GM12878 (cell line): Measurements from ENCODE around the gene CDC37. TPM values are rescaled to one million over a fixed set of nuclear protein-coding genes. Genes with fewer than 3 reads are reported as not detected.

Experiments
- CBFB ChIP-seq: IDR thresholded peaks from 2 replicates; pipeline ENCODE4 v1.6.1; 2016; ENCODE audit warnings: antibody characterized with exemption, low read depth
- CHD1 ChIP-seq: IDR thresholded peaks from 2 replicates; pipeline ENCODE4 v1.6.1; 2012; ENCODE audit warnings: low read depth, low read length, improper control_type of control experiment
- CREB1 ChIP-seq: IDR thresholded peaks from 2 replicates; pipeline ENCODE4 v1.6.1; 2012; ENCODE audit warnings: low read depth, mild to moderate bottlenecking, inconsistent platforms
- CUX1 ChIP-seq: IDR thresholded peaks from 2 replicates; pipeline ENCODE4 v1.6.1; 2012; ENCODE audit warnings: improper control_type of control experiment, low read depth, low read length; ENCODE audit not compliant: insufficient replicate concordance
- GATAD2B ChIP-seq: fragments of 450-650 bp; conservative IDR thresholded peaks from 2 replicates; pipeline ENCODE4 v1.6.1; 2017; ENCODE audit warnings: low read depth, mild to moderate bottlenecking, moderate library complexity
- HCFC1 ChIP-seq: fragments of 150-350 bp; IDR thresholded peaks from 2 replicates; pipeline ENCODE4 v1.6.1; 2014; ENCODE audit warnings: low read length
- HDAC2 ChIP-seq: fragments of 200-600 bp; sonication (generic); IDR thresholded peaks from 2 replicates; pipeline ENCODE4 v1.6.1; 2017
- MEF2B ChIP-seq: fragments of 450-650 bp; IDR thresholded peaks from 2 replicates; pipeline ENCODE4 v1.6.1; 2018; ENCODE audit warnings: mild to moderate bottlenecking, moderate library complexity; ENCODE audit not compliant: partially characterized antibody, poor library complexity, severe bottlenecking
- MTA3 ChIP-seq: IDR thresholded peaks from 2 replicates; pipeline ENCODE4 v1.6.1; 2012; ENCODE audit warnings: low read length, inconsistent platforms, borderline replicate concordance
- POLR2AphosphoS5 ChIP-seq: IDR thresholded peaks from 2 replicates; pipeline ENCODE4 v1.6.1; 2011; ENCODE audit warnings: mild to moderate bottlenecking, low read length, inconsistent platforms
- POU2F2 ChIP-seq: IDR thresholded peaks from 3 replicates; pipeline ENCODE4 v1.6.1; 2011; ENCODE audit warnings: low read depth, mild to moderate bottlenecking, low read length, borderline replicate concordance
- PRDM15 ChIP-seq: fragments of 450-650 bp; formaldehyde crosslinking; IDR thresholded peaks from 2 replicates; pipeline ENCODE4 v1.4.0; 2020; ENCODE audit warnings: mild to moderate bottlenecking, moderate library complexity
- SIX5 ChIP-seq: IDR thresholded peaks from 2 replicates; pipeline ENCODE4 v1.6.1; 2011; ENCODE audit warnings: mild to moderate bottlenecking, low read depth, low read length, moderate library complexity; ENCODE audit not compliant: severe bottlenecking
- SRF ChIP-seq, 2 experiments: IDR thresholded peaks; 2 replicates each; pipeline ENCODE4 v1.6.1; 2011; ENCODE audit warnings: low read depth in 2 of 2, low read length in 2 of 2, mild to moderate bottlenecking in 1 of 2, moderate library complexity in 1 of 2
- TAF1 ChIP-seq: IDR thresholded peaks from 2 replicates; pipeline ENCODE4 v1.6.1; 2011; ENCODE audit warnings: mild to moderate bottlenecking, low read depth, low read length, borderline replicate concordance
- ZBTB4 ChIP-seq: fragments of 450-650 bp; formaldehyde crosslinking; IDR thresholded peaks from 2 replicates; pipeline ENCODE4 v1.4.0; 2022; ENCODE audit warnings: mild to moderate bottlenecking, moderate library complexity
- ZNF207 ChIP-seq: fragments of 450-650 bp; IDR thresholded peaks from 2 replicates; pipeline ENCODE4 v1.6.1; 2014; ENCODE audit warnings: antibody characterized with exemption, mild to moderate bottlenecking, borderline replicate concordance
- polyA plus RNA-seq, 11 experiments: library from polyadenylated mRNA; depleted of rRNA in 4 of 11; unstranded in 6 of 11; stranded (reverse) in 5 of 11; fragments of >200 nt; fragmentation: Nextera tagmentation in 4 of 11; fragmentation: Illumina TruSeq in 1 of 11; extraction: Ambion mirVana in 4 of 11; extraction: Trizol in 1 of 11; gene quantifications; 1 replicate in 1 of 11; 2 replicates in 10 of 11; pipeline versions ENCODE4 v1.2.1 to v1.2.3, GENCODE V29; 2011 to 2016; ENCODE audit warnings: inconsistent platforms in 2 of 11, missing spikeins in 2 of 11, low read depth in 1 of 11
- total RNA-seq, 4 experiments: library from RNA; depleted of rRNA in 3 of 4; stranded (reverse); fragments of >200 nt in 3 of 4; fragmentation: Illumina TruSeq in 1 of 4; extraction: Trizol in 1 of 4; gene quantifications; 2 replicates each; pipeline versions ENCODE4 v1.2.1 to v1.2.3, GENCODE V29; 2013 to 2021

CDC37 gene
- total and polyA plus RNA-seq, 10 of the 15 experiments (the other 5 are each of a cell fraction or from before 2014, with no cell fraction given), result 4.7 to 265 (median 176) TPM

GRCh38 chr19:10416380-10417257 lies 13.3 kb upstream of the CDC37 start (continued):
- TF ChIP-seq PRDM15 (CRISPR knock-in tag) (no peak), HDAC2 (0 out of 2 replicates have a peak, but pooled peaks have one; percentile 52), CREB1 (no peak), POU2F2 (0 out of 3 replicates have a peak, but pooled peaks have one; percentile 29), HCFC1 (peak; percentile 40), TAF1 (peak; percentile 21; the same call in 1 of the 2 replicates), MEF2B (peak; percentile 83), POLR2AphosphoS5 (no peak), CHD1 (no peak), CUX1 (no peak), GATAD2B (peak; percentile 96), ZBTB4 (no peak), MTA3 (no peak), SRF (IDR thresholded peaks at IDR 0.05; ENCODE audit: low read depth in 2 of 2, low read length in 2 of 2) (no peak), SIX5 (no peak), CBFB (no peak; the same call in 1 of the 2 replicates), ZNF207 (peak; percentile 99; the same call in 1 of the 2 replicates)
